Heart left ventricle (tissue), 16 donors: ENCODE results near the gene RTL10. TPM values are rescaled to one million over a fixed set of nuclear protein-coding genes. Genes with fewer than 3 reads are reported as not detected.
A peak's percentile ranks its signal among the peaks of the same experiment; 100 is the strongest.

Experiments used
- ATAC-seq, 4 donors: fragments of 200-7000 bp; cut with Tn5 transposase; one replicate each; pipeline ENCODE4 v1.9.1; 2020 to 2022; ENCODE audit warnings: moderate library complexity in 4 of 4, mild to moderate bottlenecking in 3 of 4, moderate number of reproducible peaks in 1 of 4
- DNase-seq, 5 donors: peaks; one replicate each; pipeline ENCODE4 v3.0.0-alpha.2; 2020
- H3K27ac ChIP-seq, 12 donors: fragments of 200-600 bp; sonication (generic) in 4 of 12; one replicate each; pipeline versions ENCODE4 v1.5.0 to v1.8.0; 2016 to 2022; ENCODE audit warnings: mild to moderate bottlenecking in 2 of 12
- H3K27me3 ChIP-seq, 9 donors: fragments of 200-600 bp; sonication (generic) in 2 of 9; one replicate each; pipeline versions ENCODE4 v1.5.1 to v1.8.0; 2016 to 2022; ENCODE audit warnings: mild to moderate bottlenecking in 3 of 9
- H3K36me3 ChIP-seq, 9 donors: fragments of 200-600 bp; sonication (generic) in 2 of 9; one replicate each; pipeline versions ENCODE4 v1.5.0 to v1.8.0; 2018 to 2022; ENCODE audit warnings: mild to moderate bottlenecking in 2 of 9
- H3K4me1 ChIP-seq, 12 donors: fragments of 200-600 bp; sonication (generic) in 4 of 12; one replicate each; pipeline versions ENCODE4 v1.5.0 to v1.8.0; 2016 to 2022; ENCODE audit warnings: mild to moderate bottlenecking in 3 of 12
- H3K4me3 ChIP-seq, 12 donors: fragments of 200-600 bp; sonication (generic) in 4 of 12; one replicate each; pipeline versions ENCODE4 v1.5.0 to v1.8.0; 2017 to 2022; ENCODE audit warnings: mild to moderate bottlenecking in 9 of 12, moderate library complexity in 4 of 12
- H3K9me3 ChIP-seq, 12 donors: fragments of 200-600 bp; sonication (generic) in 4 of 12; one replicate each; pipeline versions ENCODE4 v1.5.0 to v1.8.0; 2016 to 2022; ENCODE audit warnings: mild to moderate bottlenecking in 1 of 12
- CTCF ChIP-seq, 12 donors: fragments of 200-600 bp; sonication (generic) in 4 of 12; IDR thresholded peaks; one replicate each; pipeline versions ENCODE4 v1.5.0 to v1.8.0; 2018 to 2022; ENCODE audit warnings: antibody characterized with exemption in 12 of 12, mild to moderate bottlenecking in 5 of 12
- POLR2A ChIP-seq, 2 donors: fragments of 450-650 bp; IDR thresholded peaks; one replicate each; pipeline ENCODE4 v1.6.1; 2017; ENCODE audit warnings: antibody characterized with exemption in 2 of 2, mild to moderate bottlenecking in 2 of 2, moderate library complexity in 2 of 2
- WGBS, 4 donors: extraction: QIAGEN DNeasy Blood & Tissue Kit in 2 of 4; methylation state at CpG; one replicate each; pipeline versions ENCODE4 v1.1.5 to v1.1.7; 2013 to 2018; 5-methylcytosine and 5-hydroxymethylcytosine counted together
- intact Hi-C, 10 donors: fragments of 100-400 bp; cut with DNase I; formaldehyde crosslinking; loops; one replicate each; pipeline versions ENCODE4 v1.11.1 to v1.14.2; 2022
- polyA plus RNA-seq, 2 donors: library from polyadenylated mRNA; stranded (reverse); fragments of 200-250 nt; gene quantifications; one replicate each; pipeline ENCODE4 v1.2.3, GENCODE V29; 2013
- total RNA-seq, 9 donors: library from RNA; depleted of rRNA in 2 of 9; stranded (reverse); fragments of >200 nt in 2 of 9; fragmentation: NEBNext Ultra II Directional in 3 of 9; extraction: Animal tissue kit (Norgen Biotek cat#: 25700) in 3 of 9; gene quantifications; one replicate each; pipeline versions ENCODE4 v1.1.0 to v1.2.4, GENCODE V29; 2016 to 2023
- donor health status: ischemic (EF 13 %, LVEDD 7.1; RV severe dilation, severe dysfunction).
- donor health status: healthy with polysubstance abuse.
- donor health status: DM: no; HTN: yes; CAD: no.
- donor health status: DM: no; HTN: no; CAD: no.
- donor health status: ischemic (EF 25% LVEDD 6.9; RV normal size, moderate dysfunction).
- donor health status: ischemic (EF 25% LVEDD 5.7; RV mildly dilated, moderate dysfunction).
- donor health status: healthy.
- donor health status: DM: yes; HTN: yes; CAD: no.
- donor health status: ischemic (EF 35%, LVEDD 5.7; RV mildly dilated, moderate dysfunction).
- donor health status: nonischemic (EF 11% LVEDD 7.7; RV severe dilation, severe dysfunction).
- donor health status: DM: yes; HTN: yes; CAD: no.
- donor health status: PGD.
- donor health status: ischemic (EF 29% LVEDD 5.4; RV normal size, mild dysfunction).
- donor health status: nonischemic (EF 23%, LVEDD 6.1; RV moderate dilation, normal function).

Gene RTL10
- total and polyA plus RNA-seq, 11 donors, result 4.6 to 11.6 (median 7.5) TPM

DNA sequence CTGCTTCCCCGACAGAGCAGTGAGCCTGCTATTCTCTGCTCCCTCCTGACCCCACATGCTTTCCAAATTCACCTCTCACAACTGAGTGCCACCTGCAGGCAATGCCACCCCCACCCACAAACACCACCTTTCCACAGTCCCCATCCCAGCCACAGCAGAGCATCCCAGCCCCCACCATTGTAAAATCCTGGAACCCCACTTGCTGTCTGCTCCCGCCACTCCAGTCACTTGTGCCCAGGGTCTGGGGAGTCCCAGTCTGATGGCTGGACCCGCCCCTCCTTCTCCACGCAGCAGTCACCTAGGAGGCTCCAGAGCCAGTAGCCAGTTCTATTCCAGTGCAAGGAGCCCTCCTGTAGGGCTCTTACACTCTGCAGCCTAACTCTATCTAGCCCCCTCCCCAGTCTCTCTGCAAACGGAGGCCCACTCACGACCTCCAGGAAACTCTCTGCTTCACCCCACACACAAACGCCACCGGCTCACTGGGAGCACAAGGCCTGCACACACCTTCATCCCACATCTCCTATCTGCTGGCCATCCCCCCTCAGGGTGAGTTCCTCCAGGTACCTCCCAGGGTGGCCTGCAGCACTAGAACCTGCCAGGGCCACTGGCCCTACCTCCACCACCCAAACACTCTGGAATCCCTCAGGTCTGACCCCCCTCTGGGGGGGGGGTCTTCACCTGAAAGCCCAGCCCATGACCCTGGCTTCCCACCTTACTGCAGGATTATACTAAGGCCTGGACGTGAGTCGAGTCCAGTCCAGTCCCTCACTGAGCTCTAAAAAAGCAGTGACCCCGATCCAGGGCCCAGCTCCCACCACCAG, 1.4 kb downstream of the RTL10 start:
- Histone ChIP-seq H3K4me1 (peaks cover 0 to 32% (median 24%) of the 10 kb centered on the region in 12 donors), H3K36me3 (peaks cover 0 to 31% (median 14%) of the 10 kb centered on the region in 9 donors), H3K9me3 (no peaks in the 10 kb centered on the region), H3K4me3 (peak overlapping the region; percentile 63 to 97 (median 80)), H3K27me3 (no peaks in the 10 kb centered on the region), H3K27ac (peak overlapping the region in 5 of 12 donors; percentile 87 to 94 (median 94))
- TF ChIP-seq POLR2A (IDR thresholded peaks at IDR 0.05) (no peak), CTCF (IDR thresholded peaks at IDR 0.05) (no peak)
- intact Hi-C loops, result loop anchor here in 3 of 10 donors (5.0 to 10.0 kb wide), 7 partner anchors 46 to 1758 kb away; partner anchors contain the start of genes COMT (in 1 of the 3), TBX1 (in 1 of the 3) and TXNRD2 (in 1 of the 3)
- WGBS, 4 donors, result 50 to 59% (median 56%) methylated on average over 11 of the region's 11 CpGs
- DNase-seq, result peak in 1 of 5 donors; percentile 17
- ATAC-seq, result no peak

DNA sequence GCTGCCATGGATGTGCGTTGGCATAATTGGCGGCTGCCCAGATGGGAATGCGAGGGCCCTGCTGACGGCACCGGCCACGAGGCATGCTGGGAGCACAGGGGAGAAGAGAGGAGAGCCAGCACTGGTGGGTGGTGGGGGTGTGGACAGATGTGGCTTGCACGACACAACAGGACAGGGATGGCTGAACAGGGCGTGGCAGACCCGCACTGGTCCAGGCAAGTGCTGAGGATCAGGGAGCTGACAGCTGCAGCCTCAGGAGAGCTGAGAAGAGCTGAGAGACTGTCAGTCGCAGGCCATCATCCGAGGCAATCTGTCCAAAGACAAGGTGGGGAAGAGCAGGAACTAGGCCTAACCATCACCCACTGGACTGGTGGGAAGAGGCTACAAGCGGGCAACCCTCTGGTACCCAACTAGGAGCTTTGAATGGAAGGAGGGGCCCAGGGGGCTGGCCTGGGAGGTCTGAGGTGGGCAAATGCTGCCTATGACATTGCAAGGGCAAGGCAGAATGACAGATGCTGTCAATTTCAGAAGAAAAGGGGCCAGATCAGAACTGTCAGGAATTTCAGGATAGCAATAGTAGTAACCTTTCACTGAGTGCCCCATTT, 2.4 kb downstream of the RTL10 start:
- no peaks in the 10 kb centered on the region for H3K27me3 ChIP-seq
- 89 to 92% (median 91%) methylated on average over 12 of the region's 12 CpGs for WGBS, 4 donors
- TF ChIP-seq POLR2A (IDR thresholded peaks at IDR 0.05) (no peak), CTCF (IDR thresholded peaks at IDR 0.05) (no peak)
- H3K27ac ChIP-seq, result no peak overlapping the region
- H3K4me3 ChIP-seq, result peak overlapping the region in 1 of 12 donors; percentile 80
- H3K9me3 ChIP-seq, result no peaks in the 10 kb centered on the region
- peaks cover 0 to 31% (median 14%) of the 10 kb centered on the region in 9 donors for H3K36me3 ChIP-seq
- peak in 1 of 5 donors; percentile 60 for DNase-seq
- no peak for ATAC-seq
- intact Hi-C loops, result loop anchor here in 3 of 10 donors (5.0 to 10.0 kb wide), 7 partner anchors 45 to 1757 kb away; partner anchors contain the start of genes COMT (in 1 of the 3), TBX1 (in 1 of the 3) and TXNRD2 (in 1 of the 3)
- H3K4me1 ChIP-seq, result peaks cover 0 to 32% (median 24%) of the 10 kb centered on the region in 12 donors

DNA sequence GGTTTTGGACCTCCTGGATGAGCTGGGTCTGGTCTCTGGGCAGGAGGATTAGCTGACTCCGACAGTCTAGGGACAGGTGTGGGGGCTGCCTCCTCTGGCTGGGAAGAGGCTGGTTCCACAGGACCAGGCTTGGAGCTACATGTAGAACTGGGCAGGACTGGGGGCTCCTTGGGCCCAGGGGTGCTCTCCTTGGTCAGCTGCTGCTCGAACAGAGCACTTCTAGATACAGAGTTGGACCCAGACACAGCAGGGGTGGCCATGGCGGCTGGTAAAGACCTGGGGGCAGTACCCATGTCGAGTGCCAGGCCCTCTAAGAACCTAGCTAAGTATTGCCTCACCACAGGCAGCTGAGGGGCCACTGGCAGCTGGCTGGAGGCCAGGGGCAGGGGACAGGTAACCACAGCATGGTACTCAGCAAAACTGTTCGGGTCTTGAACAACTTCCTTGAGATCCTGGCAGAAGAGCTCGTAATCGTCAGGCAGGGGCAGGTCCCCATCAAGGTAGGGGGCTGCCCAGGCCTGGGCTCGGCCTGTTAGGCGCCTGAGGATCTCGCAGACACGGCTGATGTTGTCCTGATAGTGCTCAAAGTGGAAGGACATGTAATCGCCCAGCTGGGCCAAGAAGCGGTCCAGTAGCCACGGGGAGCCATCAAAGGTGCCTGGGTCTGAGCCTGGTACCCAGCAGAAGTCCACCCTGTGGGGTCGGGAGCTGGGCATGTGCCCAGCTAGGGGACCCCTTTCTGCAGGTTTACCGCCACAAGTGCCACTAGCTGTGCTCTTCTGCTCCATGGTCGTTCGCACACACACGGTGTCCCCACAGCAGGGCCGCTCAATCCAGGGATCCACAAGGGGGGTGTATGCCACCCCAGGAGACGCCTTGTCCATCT, 3.1 kb downstream of the RTL10 start:
- no peak overlapping the region for H3K27ac ChIP-seq
- no peak overlapping the region for H3K4me3 ChIP-seq
- ATAC-seq (no peak), DNase-seq (no peak)
- H3K27me3 ChIP-seq, result no peaks in the 10 kb centered on the region
- peaks cover 0 to 32% (median 24%) of the 10 kb centered on the region in 12 donors for H3K4me1 ChIP-seq
- TF ChIP-seq CTCF (IDR thresholded peaks at IDR 0.05) (no peak), POLR2A (IDR thresholded peaks at IDR 0.05) (no peak)
- intact Hi-C loops, result loop anchor here in 3 of 10 donors (5.0 to 10.0 kb wide), 7 partner anchors 44 to 1757 kb away; partner anchors contain the start of genes COMT (in 1 of the 3), TBX1 (in 1 of the 3) and TXNRD2 (in 1 of the 3)
- 91 to 95% (median 94%) methylated on average over 12 to 21 of the region's 21 CpGs for WGBS, 4 donors
- peaks cover 0 to 31% (median 14%) of the 10 kb centered on the region in 9 donors for H3K36me3 ChIP-seq
- peaks cover 0 to 4% (median 0%) of the 10 kb centered on the region in 12 donors for H3K9me3 ChIP-seq
